Bronchial epithelial cell (primary cell): ENCODE data around the gene CNPY1. TPM values are rescaled to one million over a fixed set of nuclear protein-coding genes. Genes with fewer than 3 reads are reported as not detected.

Experiments used
- DNase-seq: peaks from one replicate; pipeline ENCODE4 v3.0.0-alpha.2; 2010; ENCODE audit warnings: low read depth
- FAIRE-seq: peaks from 2 replicates; lab custom pipeline; 2011; peaks lifted over from hg19 to GRCh38; lab: Jason Lieb, UNC
- H3K27me3 ChIP-seq: 2 replicates; pipeline ENCODE4 v1.5.1; 2011; ENCODE audit warnings: low read length; ENCODE audit not compliant: control insufficient read depth, insufficient read depth
- H3K36me3 ChIP-seq: 2 replicates; pipeline ENCODE4 v1.5.1; 2011; ENCODE audit warnings: low read length; ENCODE audit not compliant: control insufficient read depth, insufficient read depth
- H3K4me3 ChIP-seq: 2 replicates; pipeline ENCODE4 v1.5.1; 2011; ENCODE audit warnings: mild to moderate bottlenecking, low read depth, low read length, control low read depth
- total RNA-seq: library from RNA; depleted of rRNA; stranded (reverse); fragments of >200 nt; gene quantifications from 2 replicates; pipeline ENCODE4 v1.2.1, GENCODE V29; 2014
- TF ChIP-seq, protein P1 (sequence below): IDR thresholded peaks from 2 replicates; pipeline ENCODE4 v1.5.1; 2011; ENCODE audit warnings: mild to moderate bottlenecking, moderate library complexity, low read length, control low read depth, inconsistent platforms; ENCODE audit not compliant: insufficient read depth, severe bottlenecking

CNPY1 gene
- total RNA-seq, 1 donor from 2014 or later, result not detected

GRCh38 chr7:155511702-155511996 is 34.7 kb downstream of the CNPY1 start:
- TF ChIP-seq, protein P1, sequence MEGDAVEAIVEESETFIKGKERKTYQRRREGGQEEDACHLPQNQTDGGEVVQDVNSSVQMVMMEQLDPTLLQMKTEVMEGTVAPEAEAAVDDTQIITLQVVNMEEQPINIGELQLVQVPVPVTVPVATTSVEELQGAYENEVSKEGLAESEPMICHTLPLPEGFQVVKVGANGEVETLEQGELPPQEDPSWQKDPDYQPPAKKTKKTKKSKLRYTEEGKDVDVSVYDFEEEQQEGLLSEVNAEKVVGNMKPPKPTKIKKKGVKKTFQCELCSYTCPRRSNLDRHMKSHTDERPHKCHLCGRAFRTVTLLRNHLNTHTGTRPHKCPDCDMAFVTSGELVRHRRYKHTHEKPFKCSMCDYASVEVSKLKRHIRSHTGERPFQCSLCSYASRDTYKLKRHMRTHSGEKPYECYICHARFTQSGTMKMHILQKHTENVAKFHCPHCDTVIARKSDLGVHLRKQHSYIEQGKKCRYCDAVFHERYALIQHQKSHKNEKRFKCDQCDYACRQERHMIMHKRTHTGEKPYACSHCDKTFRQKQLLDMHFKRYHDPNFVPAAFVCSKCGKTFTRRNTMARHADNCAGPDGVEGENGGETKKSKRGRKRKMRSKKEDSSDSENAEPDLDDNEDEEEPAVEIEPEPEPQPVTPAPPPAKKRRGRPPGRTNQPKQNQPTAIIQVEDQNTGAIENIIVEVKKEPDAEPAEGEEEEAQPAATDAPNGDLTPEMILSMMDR, result no peak
- Histone ChIP-seq H3K36me3 (no peaks in the 10 kb centered on the region), H3K27me3 (peaks cover 22% of the 10 kb centered on the region), H3K4me3 (no peak overlapping the region)
- FAIRE-seq (no peak), DNase-seq (no peak)

- no peaks in the 10 kb centered on the region for H3K36me3 ChIP-seq
- H3K4me3 ChIP-seq, result no peak overlapping the region
- FAIRE-seq (no peak), DNase-seq (no peak)
- peaks cover 22% of the 10 kb centered on the region for H3K27me3 ChIP-seq
- TF ChIP-seq, protein P1, result no peak
Measured at GRCh38 chr7:155510975-155511701, 35.2 kb downstream of the CNPY1 start.

GRCh38 chr7:155509725-155510551 is 36.4 kb downstream of the CNPY1 start:
- FAIRE-seq, result no peak
- TF ChIP-seq, protein P1, result no peak
- Histone ChIP-seq H3K4me3 (no peak overlapping the region), H3K36me3 (no peaks in the 10 kb centered on the region), H3K27me3 (peaks cover 24% of the 10 kb centered on the region)
- no peak for DNase-seq

DNA sequence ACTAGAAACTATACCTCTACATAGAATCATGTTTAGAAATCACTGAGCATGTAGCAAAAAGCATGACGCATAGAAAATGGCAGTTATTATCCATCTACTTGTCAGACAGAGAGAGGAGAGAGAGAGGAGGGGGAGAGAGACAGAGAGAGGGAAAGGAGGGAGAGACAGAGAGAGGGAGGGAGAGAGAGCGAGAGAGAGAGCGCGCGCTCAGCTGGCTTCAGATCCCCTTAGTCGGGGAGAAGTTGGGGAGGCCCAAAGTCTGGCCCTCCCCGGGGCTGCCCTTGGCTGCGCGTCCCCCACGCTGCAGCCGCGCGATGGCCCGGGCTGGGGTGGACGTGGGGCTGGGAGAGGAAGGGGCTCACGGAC is 37.0 kb downstream of the CNPY1 start:
- Histone ChIP-seq H3K4me3 (no peak overlapping the region), H3K27me3 (peaks cover 24% of the 10 kb centered on the region)
- FAIRE-seq, result no peak

DNA sequence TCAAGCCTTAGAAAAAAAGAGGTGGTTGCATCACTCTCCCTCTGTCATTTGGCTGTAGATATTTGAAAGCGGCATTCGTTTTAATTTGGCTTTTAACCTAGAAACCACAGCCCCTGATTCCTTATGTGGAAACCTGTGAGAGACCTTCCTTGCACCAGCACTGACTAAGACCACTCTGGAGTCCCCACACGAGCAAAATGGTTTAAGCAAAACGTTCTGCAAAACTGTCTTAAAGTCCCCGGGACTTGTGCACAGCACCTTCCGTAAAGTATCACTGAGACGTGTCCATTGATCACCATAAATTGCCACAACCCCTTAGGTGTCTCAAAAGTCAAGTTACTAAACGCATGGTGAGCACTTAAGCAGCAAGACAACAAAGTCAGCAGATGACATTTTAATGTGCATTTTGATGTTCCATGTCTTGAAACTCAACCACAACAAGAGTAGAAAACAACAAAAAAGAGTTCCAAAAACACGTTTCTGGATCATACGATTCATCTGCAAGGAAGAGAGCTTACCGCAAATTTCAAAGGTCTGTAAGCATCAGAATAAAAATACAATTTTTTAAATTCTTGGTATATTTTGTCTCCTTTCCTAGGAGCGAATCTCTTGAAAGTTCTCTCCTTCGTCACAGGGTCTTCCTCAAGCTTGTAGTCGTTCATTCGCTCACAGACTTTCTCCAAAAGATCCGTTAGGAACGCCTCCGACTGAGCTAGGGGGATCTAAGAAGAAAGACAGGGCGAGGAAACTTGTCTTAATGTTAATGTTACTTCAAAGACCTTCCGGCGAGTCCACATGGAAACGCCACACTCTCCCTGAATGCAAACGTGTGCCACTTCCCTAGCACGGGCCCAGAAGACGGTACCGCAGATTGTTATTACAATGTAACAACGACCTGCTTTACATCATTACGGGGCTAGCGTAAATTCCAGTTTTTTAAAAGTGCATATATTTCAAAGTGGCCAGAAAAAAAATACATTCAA is 37.7 kb downstream of the CNPY1 start:
- Histone ChIP-seq H3K27me3 (peaks cover 24% of the 10 kb centered on the region), H3K36me3 (no peaks in the 10 kb centered on the region), H3K4me3 (no peak overlapping the region)
- DNase-seq, result no peak
- FAIRE-seq, result no peak
- TF ChIP-seq, protein P1, result no peak

More for the DNA sequence above, 37.0 kb downstream of the CNPY1 start:
- no peak for DNase-seq
- TF ChIP-seq, protein P1, result no peak
- no peaks in the 10 kb centered on the region for H3K36me3 ChIP-seq
